CD4-positive, alpha-beta T cell (primary cell): ENCODE data around the gene USF2. TPM values are rescaled to one million over a fixed set of nuclear protein-coding genes. Genes with fewer than 3 reads are reported as not detected.

Experiments used
- ATAC-seq: fragments of 200-7000 bp; cut with Tn5 transposase; one replicate; pipeline ENCODE4 v1.10.0; 2022; ENCODE audit warnings: mild to moderate bottlenecking; ENCODE audit not compliant: poor library complexity
- CTCF ChIA-PET: fragments of 350-600 bp; sonication (Branson Sonifier 250); formaldehyde crosslinking; loops from one replicate; lab custom pipeline; 2021; ENCODE audit warnings: antibody characterized with exemption, inconsistent platforms; lab: Charles Lee
- POLR2A ChIA-PET: fragments of 350-600 bp; sonication (Branson Sonifier 250); formaldehyde crosslinking; loops from one replicate; lab custom pipeline; 2021; ENCODE audit warnings: antibody characterized with exemption, inconsistent platforms; lab: Charles Lee
- DNase-seq, 14 experiments: peaks; one replicate each; pipeline ENCODE4 v3.0.0-alpha.2; 2013 to 2020; ENCODE audit warnings: mixed read lengths in 2 of 14
- H3K27ac ChIP-seq, 2 donors: one replicate each; pipeline versions ENCODE4 v1.5.1 to v1.7.0; 2013; ENCODE audit warnings: low read length in 2 of 2, low read depth in 1 of 2, mild to moderate bottlenecking in 1 of 2
- H3K27me3 ChIP-seq, 2 experiments: 1 replicate in 1 of 2; 2 replicates in 1 of 2; pipeline versions ENCODE4 v1.6.1 to v1.7.0; 2013; ENCODE audit warnings: low read length in 2 of 2, control low read depth in 1 of 2, mild to moderate bottlenecking in 1 of 2, moderate library complexity in 1 of 2; ENCODE audit not compliant: insufficient read depth in 2 of 2, control insufficient read depth in 1 of 2
- H3K36me3 ChIP-seq: one replicate; pipeline ENCODE4 v1.6.1; 2013; ENCODE audit warnings: low read length, control low read depth; ENCODE audit not compliant: insufficient read depth
- H3K4me1 ChIP-seq: one replicate; pipeline ENCODE4 v1.6.1; 2013; ENCODE audit warnings: low read length, control low read depth; ENCODE audit not compliant: insufficient read depth
- H3K4me3 ChIP-seq: one replicate; pipeline ENCODE4 v1.5.1; 2013; ENCODE audit warnings: mild to moderate bottlenecking, low read length, moderate library complexity
- H3K9me3 ChIP-seq, 2 experiments: 1 replicate in 1 of 2; 2 replicates in 1 of 2; pipeline versions ENCODE4 v1.6.1 to v1.7.0; 2013; ENCODE audit warnings: low read length in 2 of 2, mild to moderate bottlenecking in 2 of 2, control low read depth in 1 of 2, moderate library complexity in 1 of 2; ENCODE audit not compliant: control insufficient read depth in 1 of 2, insufficient read depth in 1 of 2
- H3K27ac Mint-ChIP-seq: one replicate; pipeline ENCODE4 v1.8.0; 2020; ENCODE audit warnings: mixed read lengths
- H3K27me3 Mint-ChIP-seq: one replicate; pipeline ENCODE4 v1.8.0; 2021; ENCODE audit warnings: mixed read lengths
- H3K36me3 Mint-ChIP-seq: one replicate; pipeline ENCODE4 v1.8.0; 2021; ENCODE audit warnings: low read depth, mixed read lengths
- H3K4me1 Mint-ChIP-seq: one replicate; pipeline ENCODE4 v1.8.0; 2021; ENCODE audit warnings: low read depth, mixed read lengths
- H3K4me3 Mint-ChIP-seq: one replicate; pipeline ENCODE4 v1.8.0; 2020; ENCODE audit warnings: mild to moderate bottlenecking, mixed read lengths
- H3K9me3 Mint-ChIP-seq: one replicate; pipeline ENCODE4 v1.8.0; 2020; ENCODE audit warnings: mixed read lengths
- CTCF ChIP-seq: fragments of 200-600 bp; IDR thresholded peaks from one replicate; pipeline ENCODE4 v1.8.0; 2022; ENCODE audit warnings: antibody characterized with exemption, mild to moderate bottlenecking
- intact Hi-C, 2 experiments: fragments of 100-400 bp; cut with DNase I in 1 of 2; cut with micrococcal nuclease in 1 of 2; formaldehyde crosslinking; loops; one replicate each; pipeline versions ENCODE4 v1.15.1 to v1.9.0; 2023 to 2025; cut with DNase I, micrococcal nuclease
- total RNA-seq, 174 experiments: library from RNA in 2 of 174; stranded (reverse) in 2 of 174; gene quantifications; one replicate each; pipeline ENCODE4 v1.2.3 and lab custom pipeline; 2021 to 2026

USF2 gene
- total RNA-seq, 2 experiments from 2014 or later: 335 to 344 TPM

GRCh38 chr19:35254341-35255297 lies 14.1 kb upstream of the USF2 start:
- Histone ChIP-seq H3K36me3 (peaks cover 20% of the 10 kb centered on the region), H3K27ac (no peak overlapping the region), H3K4me3 (no peak overlapping the region), H3K4me1 (peaks cover 24% of the 10 kb centered on the region), H3K9me3 (no peaks in the 10 kb centered on the region), H3K27me3 (no peaks in the 10 kb centered on the region)
- intact Hi-C loops: no loop called here
- H3K4me3 Mint-ChIP-seq: no peak overlapping the region
- peaks cover 37% of the 10 kb centered on the region for H3K36me3 Mint-ChIP-seq
- POLR2A ChIA-PET: interaction anchor here (4.0 kb wide), 1 partner anchor 14 kb away, joined by 18 read pairs; no protein-coding TSS in a partner anchor
- peaks cover 3% of the 10 kb centered on the region for H3K27me3 Mint-ChIP-seq
- peaks cover 26% of the 10 kb centered on the region for H3K4me1 Mint-ChIP-seq
- CTCF ChIA-PET: no interaction called here
- ATAC-seq: no peak
- H3K27ac Mint-ChIP-seq: no peak overlapping the region
- no peak for DNase-seq
- no peak for TF ChIP-seq CTCF
- H3K9me3 Mint-ChIP-seq: no peaks in the 10 kb centered on the region

DNA sequence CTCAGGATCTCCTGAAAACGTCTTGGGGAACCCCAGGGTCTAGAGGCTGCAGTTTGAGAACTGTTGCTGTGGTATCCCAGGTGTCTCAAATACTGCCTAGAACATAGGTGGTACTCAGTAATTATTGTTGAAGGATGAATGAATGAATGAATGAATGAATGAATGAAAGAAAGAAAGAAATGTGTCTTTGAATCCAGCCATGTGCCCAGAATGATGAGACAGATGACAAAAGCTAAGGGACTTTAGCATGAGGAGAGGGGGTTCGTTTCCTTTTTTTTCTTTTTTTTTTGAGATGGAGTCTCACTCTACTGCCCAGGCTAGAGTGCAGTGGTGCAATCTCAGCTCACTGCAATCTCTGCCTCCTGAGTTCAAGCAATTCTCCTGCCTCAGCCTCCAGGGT lies 12.2 kb upstream of the USF2 start:
- Mint-ChIP-seq H3K4me3 (no peak overlapping the region), H3K27ac (peak overlapping the region; percentile 55), H3K4me1 (peaks cover 17% of the 10 kb centered on the region), H3K9me3 (no peaks in the 10 kb centered on the region), H3K27me3 (no peaks in the 10 kb centered on the region), H3K36me3 (peaks cover 24% of the 10 kb centered on the region)
- Histone ChIP-seq H3K4me3 (no peak overlapping the region), H3K9me3 (no peaks in the 10 kb centered on the region), H3K4me1 (peaks cover 16% of the 10 kb centered on the region), H3K27ac (no peak overlapping the region), H3K27me3 (no peaks in the 10 kb centered on the region), H3K36me3 (peaks cover 18% of the 10 kb centered on the region)
- no peak for TF ChIP-seq CTCF
- intact Hi-C loops: no loop called here
- ChIA-PET POLR2A (interaction anchor here (1.4 to 4.0 kb wide), 4 partner anchors 12 to 114 kb away, joined by 4 to 18 read pairs (median 5); partner anchors contain the start of gene USF2), CTCF (no interaction called here)
- DNase-seq (no peak), ATAC-seq (no peak)

GRCh38 chr19:35257113-35257461 lies 11.7 kb upstream of the USF2 start:
- Histone ChIP-seq H3K27me3 (no peaks in the 10 kb centered on the region), H3K36me3 (peaks cover 19% of the 10 kb centered on the region), H3K4me1 (peaks cover 16% of the 10 kb centered on the region), H3K9me3 (no peaks in the 10 kb centered on the region), H3K27ac (no peak overlapping the region), H3K4me3 (no peak overlapping the region)
- Mint-ChIP-seq H3K4me1 (peaks cover 17% of the 10 kb centered on the region), H3K27ac (peak overlapping the region; percentile 28), H3K27me3 (no peaks in the 10 kb centered on the region), H3K36me3 (peaks cover 23% of the 10 kb centered on the region), H3K9me3 (no peaks in the 10 kb centered on the region), H3K4me3 (no peak overlapping the region)
- no peak for TF ChIP-seq CTCF
- POLR2A ChIA-PET: interaction anchor here (0.8 to 4.0 kb wide), 5 partner anchors 11 to 115 kb away, joined by 3 to 18 read pairs (median 4); partner anchors contain the start of gene USF2
- DNase-seq (no peak), ATAC-seq (no peak)
- CTCF ChIA-PET: no interaction called here
- intact Hi-C loops: no loop called here
